SW 1271 (cell line): Measurements from ENCODE around the gene PDZD2.
"Not testable (repeated sequence)": the region's sequence is repeated elsewhere in the genome, so short reads cannot be mapped to it uniquely, and the experiment has no call there.

Experiments
- DNase-seq, 2 experiments: peaks; one replicate each; lab custom pipeline; 2025; lab: John Stamatoyannopoulos, UW

Gene PDZD2

GRCh38 chr5:31638748-31639418, at the start of gene PDZD2:
PDZD2 (plus strand) TSS chr5:31639131.
- peak; percentile 61 to 81 for DNase-seq

GRCh38 chr5:31593665-31594064, 45.3 kb upstream of the PDZD2 start:
- DNase-seq = no peak

- DNase-seq = no peak
These were observed 42.6 kb upstream of the PDZD2 start for GRCh38 chr5:31596354-31596753.

- no peak for DNase-seq
These were observed 40.0 kb upstream of the PDZD2 start for GRCh38 chr5:31598640-31599611.

- not testable (repeated sequence) for DNase-seq
These were observed 36.6 kb upstream of the PDZD2 start for GRCh38 chr5:31602305-31602704.

GRCh38 chr5:31604240-31604639, 34.7 kb upstream of the PDZD2 start:
- no peak for DNase-seq

- DNase-seq = no peak
These were observed 34.3 kb upstream of the PDZD2 start for GRCh38 chr5:31604644-31605043.

GRCh38 chr5:31605920-31606319, 33.0 kb upstream of the PDZD2 start:
- no peak for DNase-seq

- no peak for DNase-seq
These were observed 31.4 kb upstream of the PDZD2 start for GRCh38 chr5:31607546-31607945.

GRCh38 chr5:31611002-31611401, 27.9 kb upstream of the PDZD2 start:
- no peak for DNase-seq

- DNase-seq = no peak
These were observed 25.3 kb upstream of the PDZD2 start for GRCh38 chr5:31613651-31614050.

GRCh38 chr5:31614151-31615020, 24.5 kb upstream of the PDZD2 start:
- DNase-seq = no peak

- DNase-seq = no peak
These were observed 21.1 kb upstream of the PDZD2 start for GRCh38 chr5:31617867-31618266.

- DNase-seq = no peak
These were observed 18.9 kb upstream of the PDZD2 start for GRCh38 chr5:31620026-31620425.

GRCh38 chr5:31623249-31623648, 15.7 kb upstream of the PDZD2 start:
- DNase-seq = no peak

- DNase-seq = no peak
These were observed 13.5 kb upstream of the PDZD2 start for GRCh38 chr5:31625394-31625793.

GRCh38 chr5:31626156-31626555, 12.8 kb upstream of the PDZD2 start:
- no peak for DNase-seq

GRCh38 chr5:31626604-31627234, 12.2 kb upstream of the PDZD2 start:
- DNase-seq = no peak

GRCh38 chr5:31630931-31631330, 8.0 kb upstream of the PDZD2 start:
- DNase-seq = no peak

- no peak for DNase-seq
These were observed 6.5 kb upstream of the PDZD2 start for GRCh38 chr5:31632460-31632859.

- no peak for DNase-seq
These were observed 3.5 kb upstream of the PDZD2 start for GRCh38 chr5:31635446-31635845.

GRCh38 chr5:31637851-31638250, 1.1 kb upstream of the PDZD2 start:
- DNase-seq = no peak
